ENCODE results near the gene ZNF319.

ZNF319 gene

GRCh38 chr16:58026705-58027160 lies 26.3 kb upstream of the ZNF319 start:
- H3K4me3 ChIP-seq (IDR thresholded peaks at IDR 0.05; ENCODE audit: insufficient read depth, low read depth, low read length) = no peak overlapping the region

GRCh38 chr16:58026139-58026704 lies 25.8 kb upstream of the ZNF319 start:
- H3K27me3 ChIP-seq (ENCODE audit: insufficient read depth, low read depth) = no peaks in the 10 kb centered on the region
- TF ChIP-seq, protein P1, sequence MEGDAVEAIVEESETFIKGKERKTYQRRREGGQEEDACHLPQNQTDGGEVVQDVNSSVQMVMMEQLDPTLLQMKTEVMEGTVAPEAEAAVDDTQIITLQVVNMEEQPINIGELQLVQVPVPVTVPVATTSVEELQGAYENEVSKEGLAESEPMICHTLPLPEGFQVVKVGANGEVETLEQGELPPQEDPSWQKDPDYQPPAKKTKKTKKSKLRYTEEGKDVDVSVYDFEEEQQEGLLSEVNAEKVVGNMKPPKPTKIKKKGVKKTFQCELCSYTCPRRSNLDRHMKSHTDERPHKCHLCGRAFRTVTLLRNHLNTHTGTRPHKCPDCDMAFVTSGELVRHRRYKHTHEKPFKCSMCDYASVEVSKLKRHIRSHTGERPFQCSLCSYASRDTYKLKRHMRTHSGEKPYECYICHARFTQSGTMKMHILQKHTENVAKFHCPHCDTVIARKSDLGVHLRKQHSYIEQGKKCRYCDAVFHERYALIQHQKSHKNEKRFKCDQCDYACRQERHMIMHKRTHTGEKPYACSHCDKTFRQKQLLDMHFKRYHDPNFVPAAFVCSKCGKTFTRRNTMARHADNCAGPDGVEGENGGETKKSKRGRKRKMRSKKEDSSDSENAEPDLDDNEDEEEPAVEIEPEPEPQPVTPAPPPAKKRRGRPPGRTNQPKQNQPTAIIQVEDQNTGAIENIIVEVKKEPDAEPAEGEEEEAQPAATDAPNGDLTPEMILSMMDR (conservative IDR thresholded peaks at IDR 0.05; ENCODE audit: low read depth, low read length) = no peak

More at GRCh38 chr16:58026705-58027160, 26.3 kb upstream of the ZNF319 start:
- no peak overlapping the region; the same call in 1 of the 2 replicates for H3K4me2 ChIP-seq
- H3K4me1 ChIP-seq (ENCODE audit: low read depth, poor library complexity, severe bottlenecking) = no peaks in the 10 kb centered on the region
- H3K27ac ChIP-seq = no peak overlapping the region
- no peaks in the 10 kb centered on the region for H3K36me3 ChIP-seq (ENCODE audit: insufficient read depth)
- no peak overlapping the region for H3K9ac ChIP-seq
- H2AFZ ChIP-seq (ENCODE audit: low read depth) = no peak overlapping the region
- TF ChIP-seq, protein P1 (conservative IDR thresholded peaks at IDR 0.05; ENCODE audit: low read depth, low read length) = no peak
- no peaks in the 10 kb centered on the region for H3K79me2 ChIP-seq (ENCODE audit: insufficient read depth, low read depth)
- H4K20me1 ChIP-seq (ENCODE audit: insufficient read depth) = no peaks in the 10 kb centered on the region
- no peaks in the 10 kb centered on the region for H3K27me3 ChIP-seq (ENCODE audit: insufficient read depth, low read depth)

DNA sequence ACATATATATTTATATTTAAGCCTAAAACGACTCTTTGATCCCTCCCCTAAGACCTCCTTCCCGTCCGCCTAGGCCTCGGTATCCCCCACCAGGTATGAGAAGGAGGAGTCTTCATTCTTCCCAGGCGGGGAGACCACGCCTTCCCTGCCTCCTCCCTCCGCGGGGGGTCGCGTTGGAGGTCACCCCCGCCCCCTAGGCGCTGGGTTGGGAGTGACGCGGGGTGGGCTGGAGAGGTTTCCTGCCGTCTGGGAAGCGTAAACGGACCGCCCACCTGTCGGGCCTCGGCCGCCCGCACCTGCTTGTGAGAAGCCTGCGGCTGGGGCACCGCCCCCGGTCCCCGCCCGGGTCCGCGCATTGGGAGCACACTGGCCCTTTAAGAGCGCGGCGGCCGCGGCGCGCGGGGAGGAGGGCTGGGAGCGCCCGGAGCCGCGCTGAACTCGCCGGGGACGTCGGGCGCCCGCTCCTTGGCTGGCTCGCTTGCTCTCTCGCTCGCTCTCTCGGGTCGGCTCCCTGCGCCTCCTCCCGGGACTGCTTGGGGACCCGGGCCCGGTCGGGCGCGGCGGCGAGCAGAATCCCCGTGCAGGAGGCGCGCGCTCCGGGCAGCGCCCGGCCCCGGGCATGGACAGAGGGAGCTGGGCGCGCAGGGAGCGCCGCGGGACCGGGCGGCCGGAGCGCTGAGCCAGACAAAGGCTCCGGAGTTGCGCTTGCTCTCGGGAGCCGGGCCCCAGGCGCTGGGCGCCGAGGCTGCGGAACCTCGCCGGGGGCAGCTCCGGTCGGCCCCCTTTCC lies 25.1 kb upstream of the ZNF319 start, which contains the start of gene MMP15:
MMP15 (plus strand) TSS at position 404 of the 788 bp plus-strand sequence. CDS start 597 bp downstream, outside the sequence.
- Histone ChIP-seq H2AFZ (ENCODE audit: low read depth) (peak within 1 kb of the TSS; percentile 82), H3K4me3 (IDR thresholded peaks at IDR 0.05; ENCODE audit: insufficient read depth, low read depth, low read length) (no peak within 1 kb of the TSS), H4K20me1 (ENCODE audit: insufficient read depth) (no peaks in the 10 kb centered on the region), H3K27me3 (ENCODE audit: insufficient read depth, low read depth) (no peaks in the 10 kb centered on the region), H3K79me2 (ENCODE audit: insufficient read depth, low read depth) (no peaks in the 10 kb centered on the region), H3K36me3 (ENCODE audit: insufficient read depth) (no peaks in the 10 kb centered on the region), H3K4me1 (ENCODE audit: low read depth, poor library complexity, severe bottlenecking) (peaks cover 2% of the 10 kb centered on the region), H3K4me2 (peak within 1 kb of the TSS; percentile 76), H3K9ac (no peak within 1 kb of the TSS), H3K27ac (no peak within 1 kb of the TSS)
- TF ChIP-seq, protein P1 (conservative IDR thresholded peaks at IDR 0.05; ENCODE audit: low read depth, low read length) = no peak

More at GRCh38 chr16:58026139-58026704, 25.8 kb upstream of the ZNF319 start:
- Histone ChIP-seq H3K27ac (no peak overlapping the region), H3K4me2 (peak overlapping the region; percentile 76; the same call in 1 of the 2 replicates), H2AFZ (ENCODE audit: low read depth) (peak overlapping the region; percentile 82), H3K9ac (no peak overlapping the region), H3K4me3 (IDR thresholded peaks at IDR 0.05; ENCODE audit: insufficient read depth, low read depth, low read length) (no peak overlapping the region), H3K36me3 (ENCODE audit: insufficient read depth) (no peaks in the 10 kb centered on the region), H4K20me1 (ENCODE audit: insufficient read depth) (no peaks in the 10 kb centered on the region), H3K4me1 (ENCODE audit: low read depth, poor library complexity, severe bottlenecking) (no peaks in the 10 kb centered on the region), H3K79me2 (ENCODE audit: insufficient read depth, low read depth) (no peaks in the 10 kb centered on the region)

DNA sequence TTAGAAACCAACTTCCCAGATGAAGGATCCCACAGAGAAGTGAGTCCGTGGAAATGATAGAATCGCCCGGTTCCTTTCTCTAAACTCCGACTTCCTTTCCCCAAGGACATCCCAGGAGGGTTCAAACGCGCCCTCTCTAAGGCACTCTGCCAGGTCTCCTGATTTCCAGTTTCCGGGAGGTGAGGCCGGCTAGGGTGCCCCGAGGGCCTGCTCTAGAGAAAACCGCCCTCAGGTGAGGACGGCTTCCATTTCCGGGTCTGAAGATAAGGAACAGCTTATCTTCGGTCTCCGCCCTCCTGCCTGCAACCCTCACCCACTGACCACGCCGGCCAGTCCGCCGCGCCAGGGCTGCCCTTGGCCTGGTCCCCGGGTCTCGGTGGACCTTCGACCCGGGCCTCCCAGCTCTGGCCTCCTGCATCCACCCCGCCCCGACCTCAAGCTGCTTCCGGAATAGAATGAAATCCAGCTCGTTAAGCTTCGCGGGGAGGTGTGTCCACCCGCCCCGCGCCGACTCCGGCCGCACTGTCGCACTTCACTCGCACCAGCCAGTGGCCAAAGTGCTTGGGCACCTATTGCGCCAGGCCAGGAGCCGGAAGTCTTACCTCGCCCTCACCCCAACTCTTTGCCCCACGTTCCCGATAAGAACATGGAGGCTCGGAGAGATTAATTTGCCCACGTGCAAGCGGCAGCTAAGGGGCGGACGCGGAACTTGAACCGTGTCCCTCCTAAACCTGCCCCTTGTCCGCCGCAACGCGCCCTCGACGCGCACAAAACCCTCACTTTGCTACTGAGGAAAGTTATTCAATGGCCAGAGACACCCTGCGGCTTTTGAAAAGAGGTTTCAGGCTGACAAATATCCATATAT lies 24.2 kb upstream of the ZNF319 start:
- H3K27me3 ChIP-seq (ENCODE audit: insufficient read depth, low read depth) = no peaks in the 10 kb centered on the region
- H3K4me1 ChIP-seq (ENCODE audit: low read depth, poor library complexity, severe bottlenecking) = peaks cover 3% of the 10 kb centered on the region
- H2AFZ ChIP-seq (ENCODE audit: low read depth) = peak overlapping the region; percentile 82
- TF ChIP-seq, protein P1 (conservative IDR thresholded peaks at IDR 0.05; ENCODE audit: low read depth, low read length) = no peak
- no peak overlapping the region for H3K27ac ChIP-seq
- no peaks in the 10 kb centered on the region for H3K36me3 ChIP-seq (ENCODE audit: insufficient read depth)
- no peaks in the 10 kb centered on the region for H4K20me1 ChIP-seq (ENCODE audit: insufficient read depth)
- no peak overlapping the region for H3K4me3 ChIP-seq (IDR thresholded peaks at IDR 0.05; ENCODE audit: insufficient read depth, low read depth, low read length)
- H3K9ac ChIP-seq = no peak overlapping the region
- no peaks in the 10 kb centered on the region for H3K79me2 ChIP-seq (ENCODE audit: insufficient read depth, low read depth)
- H3K4me2 ChIP-seq = peak overlapping the region; percentile 76
